HepG2 (cell line): ENCODE data around the gene ARVCF. TPM values are rescaled to one million over a fixed set of nuclear protein-coding genes. Genes with fewer than 3 reads are reported as not detected.

Experiments
- ATAC-seq: fragments of 200-7000 bp; cut with Tn5 transposase; 3 replicates; pipeline ENCODE4 v1.9.1; 2020; ENCODE audit warnings: mild to moderate bottlenecking, moderate library complexity
- BruUV-seq: library from RNA; stranded (reverse); fragments of 400-500 nt; replicated peaks from 2 replicates; lab custom pipeline; 2021; lab: Mats Ljungman, UMichigan
- CTCF ChIA-PET: fragments of 300-600 bp; formaldehyde crosslinking; extraction: SDS; loops from one replicate; lab custom pipeline; 2021; ENCODE audit warnings: low total read pairs, inconsistent platforms, low intra/inter-chr PET ratio; lab: Yijun Ruan, JAX
- POLR2A ChIA-PET: fragments of 350-600 bp; sonication (Branson Sonifier 250); formaldehyde crosslinking; loops from one replicate; lab custom pipeline; 2020; ENCODE audit warnings: antibody characterized with exemption, inconsistent platforms; lab: Yijun Ruan, JAX
- DNase-seq: peaks from one replicate; pipeline ENCODE4 v3.0.0-alpha.2; 2015; ENCODE audit warnings: low spot score
- FAIRE-seq: peaks from 3 replicates; lab custom pipeline; 2011; peaks lifted over from hg19 to GRCh38; lab: Jason Lieb, UNC
- H2AFZ ChIP-seq: one replicate; pipeline ENCODE4 v1.6.1; 2011; ENCODE audit warnings: low read length, inconsistent platforms
- H3K27ac ChIP-seq: fragments of 300-600 bp; 3 replicates; pipeline ENCODE4 v1.8.0; 2011; ENCODE audit warnings: mixed run types, mild to moderate bottlenecking, mixed read lengths, low read length, inconsistent platforms; ENCODE audit not compliant: insufficient read depth; ENCODE audit errors: extremely low read length
- H3K27me3 ChIP-seq, 2 experiments: fragments of 200-600 bp in 1 of 2; 2 replicates in 1 of 2; 3 replicates in 1 of 2; pipeline versions ENCODE4 v1.6.0 to v1.8.0; 2011; ENCODE audit warnings: low read length in 2 of 2, mild to moderate bottlenecking in 2 of 2, moderate library complexity in 2 of 2, inconsistent platforms in 1 of 2; ENCODE audit not compliant: insufficient read depth in 2 of 2, control insufficient read depth in 1 of 2
- H3K36me3 ChIP-seq, 2 experiments: fragments of 200-600 bp in 1 of 2; replicated peaks in 1 of 2; 2 replicates in 1 of 2; 3 replicates in 1 of 2; pipeline versions ENCODE4 v1.5.1 to v1.8.0; 2011; ENCODE audit warnings: low read length in 2 of 2, inconsistent platforms in 1 of 2; ENCODE audit not compliant: insufficient read depth in 2 of 2, control insufficient read depth in 1 of 2
- H3K4me1 ChIP-seq: 2 replicates; pipeline ENCODE4 v1.5.1; 2012; ENCODE audit warnings: low read length, inconsistent platforms; ENCODE audit not compliant: insufficient read depth
- H3K4me2 ChIP-seq: 2 replicates; pipeline ENCODE4 v1.6.0; 2011; ENCODE audit warnings: low read depth, low read length, inconsistent platforms
- H3K4me3 ChIP-seq, 3 experiments: fragments of 200-600 bp in 1 of 3; sonication (generic), shearing (Covaris generic) in 1 of 3; replicated peaks in 1 of 3; 2 replicates each; pipeline ENCODE4 v1.5.1; 2011 to 2016; ENCODE audit warnings: low read length in 3 of 3, inconsistent platforms in 2 of 3, low read depth in 2 of 3, mild to moderate bottlenecking in 2 of 3, control low read depth in 1 of 3, mixed read lengths in 1 of 3; ENCODE audit not compliant: insufficient read depth in 1 of 3
- H3K79me2 ChIP-seq: one replicate; pipeline ENCODE4 v1.6.1; 2011; ENCODE audit warnings: low read length, inconsistent platforms; ENCODE audit not compliant: insufficient read depth
- H3K9ac ChIP-seq: 2 replicates; pipeline ENCODE4 v1.6.0; 2011; ENCODE audit warnings: mild to moderate bottlenecking, low read depth, low read length, inconsistent platforms; ENCODE audit not compliant: insufficient read depth
- H3K9me3 ChIP-seq: 2 replicates; pipeline ENCODE4 v1.5.1; 2012; ENCODE audit warnings: mild to moderate bottlenecking, low read length
- H4K20me1 ChIP-seq: 2 replicates; pipeline ENCODE4 v1.6.0; 2011; ENCODE audit warnings: inconsistent platforms, mild to moderate bottlenecking, low read length, moderate library complexity; ENCODE audit not compliant: insufficient read depth
- HDAC2 ChIP-seq: sonication (generic); formaldehyde crosslinking; IDR thresholded peaks from 2 replicates; pipeline ENCODE4 v1.4.0; 2020; ENCODE audit warnings: missing genetic modification reagents
- NONO ChIP-seq, 2 experiments: fragments of 450-650 bp in 1 of 2; sonication (generic) in 1 of 2; formaldehyde crosslinking in 1 of 2; IDR thresholded peaks in 1 of 2; conservative IDR thresholded peaks in 1 of 2; 2 replicates each; pipeline versions ENCODE4 v1.6.1 to v1.8.0; 2017 to 2022; ENCODE audit warnings: mild to moderate bottlenecking in 1 of 2, missing genetic modification reagents in 1 of 2, moderate library complexity in 1 of 2
- RAD21 ChIP-seq: fragments of 450-650 bp; formaldehyde crosslinking; IDR thresholded peaks from 2 replicates; pipeline ENCODE4 v1.5.0; 2020; ENCODE audit warnings: mild to moderate bottlenecking
- REPIN1 ChIP-seq: sonication (generic); formaldehyde crosslinking; IDR thresholded peaks from 2 replicates; pipeline ENCODE4 v1.8.0; 2022; ENCODE audit warnings: missing genetic modification reagents, low read depth, mild to moderate bottlenecking, borderline replicate concordance
- RFX3 ChIP-seq: IDR thresholded peaks from 2 replicates; pipeline ENCODE4 v1.6.1; 2016; ENCODE audit warnings: missing biosample characterization, missing genetic modification reagents
- RNF2 ChIP-seq: fragments of 450-650 bp; conservative IDR thresholded peaks from 2 replicates; pipeline ENCODE4 v1.6.1; 2016; ENCODE audit warnings: low read depth
- SALL1 ChIP-seq: sonication (generic); formaldehyde crosslinking; IDR thresholded peaks from 2 replicates; pipeline ENCODE4 v1.8.0; 2022; ENCODE audit warnings: mild to moderate bottlenecking, missing genetic modification reagents
- SRY ChIP-seq: sonication (generic); formaldehyde crosslinking; IDR thresholded peaks from 2 replicates; pipeline ENCODE4 v1.8.0; 2022; ENCODE audit warnings: mild to moderate bottlenecking, missing genetic modification reagents
- XRCC5 ChIP-seq: fragments of 200-400 bp; formaldehyde crosslinking; optimal IDR thresholded peaks from 2 replicates; pipeline ENCODE3; 2017; ENCODE audit warnings: mild to moderate bottlenecking, low read length
- ZBTB7B ChIP-seq: sonication (generic); formaldehyde crosslinking; IDR thresholded peaks from 2 replicates; pipeline ENCODE4 v1.4.0; 2020; ENCODE audit warnings: missing genetic modification reagents
- ZC3H4 ChIP-seq: sonication (generic); formaldehyde crosslinking; IDR thresholded peaks from 2 replicates; pipeline ENCODE4 v1.4.0; 2020; ENCODE audit warnings: missing genetic modification reagents, borderline replicate concordance
- ZFX ChIP-seq: sonication (generic); formaldehyde crosslinking; IDR thresholded peaks from 2 replicates; pipeline ENCODE4 v1.4.0; 2020; ENCODE audit warnings: mild to moderate bottlenecking, low read depth, missing genetic modification reagents, moderate library complexity
- ZFY ChIP-seq: sonication (generic); formaldehyde crosslinking; IDR thresholded peaks from 2 replicates; pipeline ENCODE4 v1.4.0; 2020; ENCODE audit warnings: missing genetic modification reagents
- ZNF124 ChIP-seq: sonication (generic); formaldehyde crosslinking; IDR thresholded peaks from 2 replicates; pipeline ENCODE4 v1.4.0; 2020; ENCODE audit warnings: missing genetic modification reagents
- ZNF496 ChIP-seq: sonication (generic); formaldehyde crosslinking; IDR thresholded peaks from 2 replicates; pipeline ENCODE4 v1.8.1; 2023; ENCODE audit warnings: mild to moderate bottlenecking, moderate library complexity, missing genetic modification reagents; ENCODE audit not compliant: insufficient replicate concordance
- ZNF564 ChIP-seq: sonication (generic); formaldehyde crosslinking; IDR thresholded peaks from 2 replicates; pipeline ENCODE4 v1.8.1; 2023; ENCODE audit warnings: mild to moderate bottlenecking, missing genetic modification reagents
- ZNF567 ChIP-seq: sonication (generic); formaldehyde crosslinking; IDR thresholded peaks from 2 replicates; pipeline ENCODE4 v1.8.1; 2023; ENCODE audit warnings: mild to moderate bottlenecking, missing genetic modification reagents, borderline replicate concordance
- ZNF614 ChIP-seq: IDR thresholded peaks from 2 replicates; pipeline ENCODE4 v1.6.1; 2018; ENCODE audit warnings: missing biosample characterization, missing genetic modification reagents, inconsistent platforms, borderline replicate concordance
- ZSCAN22 ChIP-seq: sonication (generic); formaldehyde crosslinking; IDR thresholded peaks from 2 replicates; pipeline ENCODE4 v1.4.0; 2020; ENCODE audit warnings: mild to moderate bottlenecking, missing genetic modification reagents
- WGBS: methylation state at CpG from one replicate; pipeline ENCODE4 v1.1.6; 2017; ENCODE audit warnings: low lambda C conversion rate; 5-methylcytosine and 5-hydroxymethylcytosine counted together
- in situ Hi-C: cut with HindIII; loops from 2 replicates; pipeline ENCODE4 v1.10.0; 2017; ENCODE audit warnings: low pct_unique_long_range_greater_than_20kb; ENCODE audit not compliant: extremely low pct_ligation_motif_present
- intact Hi-C: fragments of 100-400 bp; cut with micrococcal nuclease; formaldehyde crosslinking; loops from one replicate; pipeline ENCODE4 v1.10.0; 2022; ENCODE audit not compliant: unreplicated experiment
- polyA plus RNA-seq, 8 experiments: library from polyadenylated mRNA; depleted of rRNA in 3 of 8; stranded (reverse) in 7 of 8; unstranded in 1 of 8; fragments of >200 nt; fragmentation: Illumina TruSeq in 4 of 8; extraction: Trizol in 4 of 8; gene quantifications; 2 replicates each; pipeline versions ENCODE4 v1.2.1 to v1.2.3, GENCODE V29; 2011 to 2016; ENCODE audit warnings: low read depth in 4 of 8, missing spikeins in 1 of 8, mixed read lengths in 1 of 8; ENCODE audit not compliant: insufficient read depth in 1 of 8
- total RNA-seq, 5 experiments: library from RNA; depleted of rRNA; stranded (reverse); fragments of >200 nt; fragmentation: Illumina TruSeq; extraction: Trizol; gene quantifications; 2 replicates each; pipeline ENCODE4 v1.2.3, GENCODE V29; 2016; ENCODE audit warnings: low read depth in 1 of 5
- TF ChIP-seq, protein P1 (sequence below): sonication (generic); formaldehyde crosslinking; IDR thresholded peaks from 2 replicates; pipeline ENCODE4 v1.9.0; 2022; ENCODE audit warnings: low read depth, missing genetic modification reagents
- TF ChIP-seq, protein P2 (sequence below): IDR thresholded peaks from 2 replicates; pipeline ENCODE4 v1.6.1; 2016; ENCODE audit warnings: low read depth

The ARVCF gene
- total and polyA plus RNA-seq, 2 of the 13 experiments (the other 11 are each of a cell fraction or from before 2014, with no cell fraction given) = 16.4 to 17.7 TPM

DNA sequence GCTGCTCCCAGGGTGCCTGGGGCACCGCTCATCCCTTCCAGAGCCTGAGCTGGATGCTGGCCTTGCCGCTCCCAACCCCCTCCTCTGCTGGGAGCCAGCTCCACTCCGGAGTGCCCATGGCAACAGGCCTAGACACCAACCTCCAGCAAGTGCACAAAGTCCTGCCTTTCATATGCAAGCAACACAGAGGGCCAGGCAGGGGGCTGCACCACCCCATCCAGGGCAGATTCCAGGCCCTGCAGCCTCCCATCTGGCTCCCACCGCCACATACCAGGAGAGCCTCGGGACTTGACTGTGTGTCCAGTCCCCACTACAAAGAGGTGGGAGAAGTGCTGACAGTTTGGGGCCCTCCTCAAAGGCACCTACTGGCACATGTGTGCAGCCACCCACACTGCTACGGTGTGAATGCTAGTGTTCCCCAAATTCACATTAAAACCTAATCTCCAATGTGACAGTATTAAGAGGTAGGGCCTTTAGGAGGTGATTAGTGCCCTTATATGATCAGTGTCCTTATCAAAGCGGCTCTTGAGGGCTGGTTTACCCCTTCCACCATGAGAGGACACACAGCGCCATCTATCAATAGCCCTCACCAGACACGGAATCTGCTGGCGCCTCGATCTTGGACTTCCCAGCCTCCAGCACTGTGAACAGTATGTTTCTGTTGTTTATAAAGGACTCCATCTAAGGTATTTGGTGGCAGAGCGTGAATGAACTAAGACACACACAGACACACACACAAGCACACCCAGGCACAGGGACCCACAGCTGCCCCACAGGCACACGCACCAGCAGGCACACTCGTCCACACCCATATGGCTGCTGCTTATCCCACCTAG is 16.2 kb downstream of the ARVCF start:
- ChIA-PET POLR2A (no interaction called here), CTCF (no interaction called here)
- H3K9me3 ChIP-seq = peaks cover 14% of the 10 kb centered on the region
- H3K79me2 ChIP-seq = peaks cover 9% of the 10 kb centered on the region
- H3K27ac ChIP-seq = peak overlapping the region; percentile 64
- DNase-seq (peak; percentile 76), ATAC-seq (peak; percentile 95), FAIRE-seq (peak; percentile 78)
- peak overlapping the region; percentile 59 for H3K4me2 ChIP-seq
- in situ Hi-C loops = no loop called here
- 0 out of 5 replicates have a peak, but pooled peaks cover 0 to 1% of the 10 kb centered on the region in 2 experiments for H3K27me3 ChIP-seq
- intact Hi-C loops = no loop called here
- H3K4me1 ChIP-seq = peaks cover 43% of the 10 kb centered on the region
- WGBS = 68% methylated on average over 9 of the region's 14 CpGs
- H3K9ac ChIP-seq = peak overlapping the region; percentile 47; the same call in 1 of the 2 replicates
- no peaks in the 10 kb centered on the region; the same call in 1 of the 2 replicates for H4K20me1 ChIP-seq
- BruUV-seq = no TSS peak
- H2AFZ ChIP-seq = no peak overlapping the region
- peaks cover 1 to 7% of the 10 kb centered on the region in 2 experiments; a peak in 1 of 5 replicates for H3K36me3 ChIP-seq
- peak overlapping the region in 1 of 3 experiments; percentile 22; a peak in 1 of 6 replicates for H3K4me3 ChIP-seq
- TF ChIP-seq, protein P1, sequence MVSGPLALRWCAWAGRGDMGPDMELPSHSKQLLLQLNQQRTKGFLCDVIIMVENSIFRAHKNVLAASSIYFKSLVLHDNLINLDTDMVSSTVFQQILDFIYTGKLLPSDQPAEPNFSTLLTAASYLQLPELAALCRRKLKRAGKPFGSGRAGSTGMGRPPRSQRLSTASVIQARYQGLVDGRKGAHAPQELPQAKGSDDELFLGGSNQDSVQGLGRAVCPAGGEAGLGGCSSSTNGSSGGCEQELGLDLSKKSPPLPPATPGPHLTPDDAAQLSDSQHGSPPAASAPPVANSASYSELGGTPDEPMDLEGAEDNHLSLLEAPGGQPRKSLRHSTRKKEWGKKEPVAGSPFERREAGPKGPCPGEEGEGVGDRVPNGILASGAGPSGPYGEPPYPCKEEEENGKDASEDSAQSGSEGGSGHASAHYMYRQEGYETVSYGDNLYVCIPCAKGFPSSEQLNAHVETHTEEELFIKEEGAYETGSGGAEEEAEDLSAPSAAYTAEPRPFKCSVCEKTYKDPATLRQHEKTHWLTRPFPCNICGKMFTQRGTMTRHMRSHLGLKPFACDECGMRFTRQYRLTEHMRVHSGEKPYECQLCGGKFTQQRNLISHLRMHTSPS = 0 out of 2 replicates have a peak, but pooled peaks have one; percentile 28
- TF ChIP-seq SALL1 (CRISPR knock-in tag) (0 out of 2 replicates have a peak, but pooled peaks have one; percentile 38), ZC3H4 (CRISPR knock-in tag) (no peak), RNF2 (no peak), XRCC5 (peak; percentile 11), ZNF124 (no peak), RAD21 (CRISPR knock-in tag) (peak; percentile 45; the same call in 1 of the 2 replicates), ZFY (CRISPR knock-in tag) (peak; percentile 34; the same call in 1 of the 2 replicates), ZSCAN22 (CRISPR knock-in tag) (no peak), RFX3 (CRISPR knock-in tag) (peak; percentile 69), ZNF496 (CRISPR knock-in tag) (no peak), ZBTB7B (CRISPR knock-in tag) (0 out of 2 replicates have a peak, but pooled peaks have one; percentile 19), ZNF564 (CRISPR knock-in tag) (peak; percentile 100), REPIN1 (CRISPR knock-in tag) (no peak), ZFX (CRISPR knock-in tag) (peak; percentile 54; the same call in 1 of the 2 replicates), SRY (CRISPR knock-in tag) (no peak), NONO (IDR thresholded peaks at IDR 0.05) (no peak), NONO (CRISPR knock-in tag; conservative IDR thresholded peaks at IDR 0.05) (0 out of 2 replicates have a peak, but pooled peaks have one; percentile 48), ZNF567 (no peak), HDAC2 (CRISPR knock-in tag) (no peak), ZNF614 (no peak)
- TF ChIP-seq, protein P2, sequence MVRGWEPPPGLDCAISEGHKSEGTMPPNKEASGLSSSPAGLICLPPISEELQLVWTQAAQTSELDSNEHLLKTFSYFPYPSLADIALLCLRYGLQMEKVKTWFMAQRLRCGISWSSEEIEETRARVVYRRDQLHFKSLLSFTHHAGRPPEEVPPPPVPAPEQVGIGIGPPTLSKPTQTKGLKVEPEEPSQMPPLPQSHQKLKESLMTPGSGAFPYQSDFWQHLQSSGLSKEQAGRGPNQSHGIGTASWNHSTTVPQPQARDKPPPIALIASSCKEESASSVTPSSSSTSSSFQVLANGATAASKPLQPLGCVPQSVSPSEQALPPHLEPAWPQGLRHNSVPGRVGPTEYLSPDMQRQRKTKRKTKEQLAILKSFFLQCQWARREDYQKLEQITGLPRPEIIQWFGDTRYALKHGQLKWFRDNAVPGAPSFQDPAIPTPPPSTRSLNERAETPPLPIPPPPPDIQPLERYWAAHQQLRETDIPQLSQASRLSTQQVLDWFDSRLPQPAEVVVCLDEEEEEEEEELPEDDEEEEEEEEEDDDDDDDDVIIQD (CRISPR knock-in tag) = no peak
